Effector memory CD4-positive, alpha-beta T cell (primary cell): ENCODE results near the gene DHX35.

ENCODE experiments used
- DNase-seq, 3 donors: peaks; one replicate each; pipeline ENCODE4 v3.0.0-alpha.2; 2020
- H3K27ac ChIP-seq: 2 replicates; pipeline ENCODE4 v1.7.0; 2013; ENCODE audit warnings: mild to moderate bottlenecking, low read length, moderate library complexity; ENCODE audit not compliant: insufficient read depth, poor library complexity, severe bottlenecking
- H3K27me3 ChIP-seq: replicated peaks from 2 replicates; pipeline ENCODE4 v1.7.0; 2013; ENCODE audit warnings: mild to moderate bottlenecking, low read length; ENCODE audit not compliant: insufficient read depth, control insufficient read depth, poor library complexity, severe bottlenecking
- H3K36me3 ChIP-seq: 2 replicates; pipeline ENCODE4 v1.7.0; 2013; ENCODE audit warnings: mild to moderate bottlenecking, low read length, moderate library complexity; ENCODE audit not compliant: control insufficient read depth, insufficient read depth
- H3K4me1 ChIP-seq: 2 replicates; pipeline ENCODE4 v1.7.0; 2013; ENCODE audit warnings: low read length, mild to moderate bottlenecking; ENCODE audit not compliant: control insufficient read depth, insufficient read depth, poor library complexity, severe bottlenecking
- H3K4me3 ChIP-seq: 2 replicates; pipeline ENCODE4 v1.7.0; 2013; ENCODE audit warnings: low read length, low read depth, mild to moderate bottlenecking; ENCODE audit not compliant: insufficient read depth, poor library complexity, severe bottlenecking
- H3K9me3 ChIP-seq: 2 replicates; pipeline ENCODE4 v1.7.0; 2013; ENCODE audit warnings: mild to moderate bottlenecking, low read length, moderate library complexity; ENCODE audit not compliant: control insufficient read depth

Gene DHX35

GRCh38 chr20:38939686-38940085 is 22.5 kb upstream of the DHX35 start:
- DNase-seq: no peak
- Histone ChIP-seq H3K36me3 (no peaks in the 10 kb centered on the region), H3K4me1 (no peaks in the 10 kb centered on the region), H3K9me3 (no peaks in the 10 kb centered on the region), H3K27me3 (no peaks in the 10 kb centered on the region), H3K27ac (no peak overlapping the region), H3K4me3 (no peak overlapping the region)

- H3K9me3 ChIP-seq: no peaks in the 10 kb centered on the region
- H3K36me3 ChIP-seq: no peaks in the 10 kb centered on the region
Observed at GRCh38 chr20:38940644-38941043, 21.5 kb upstream of the DHX35 start.

DNA sequence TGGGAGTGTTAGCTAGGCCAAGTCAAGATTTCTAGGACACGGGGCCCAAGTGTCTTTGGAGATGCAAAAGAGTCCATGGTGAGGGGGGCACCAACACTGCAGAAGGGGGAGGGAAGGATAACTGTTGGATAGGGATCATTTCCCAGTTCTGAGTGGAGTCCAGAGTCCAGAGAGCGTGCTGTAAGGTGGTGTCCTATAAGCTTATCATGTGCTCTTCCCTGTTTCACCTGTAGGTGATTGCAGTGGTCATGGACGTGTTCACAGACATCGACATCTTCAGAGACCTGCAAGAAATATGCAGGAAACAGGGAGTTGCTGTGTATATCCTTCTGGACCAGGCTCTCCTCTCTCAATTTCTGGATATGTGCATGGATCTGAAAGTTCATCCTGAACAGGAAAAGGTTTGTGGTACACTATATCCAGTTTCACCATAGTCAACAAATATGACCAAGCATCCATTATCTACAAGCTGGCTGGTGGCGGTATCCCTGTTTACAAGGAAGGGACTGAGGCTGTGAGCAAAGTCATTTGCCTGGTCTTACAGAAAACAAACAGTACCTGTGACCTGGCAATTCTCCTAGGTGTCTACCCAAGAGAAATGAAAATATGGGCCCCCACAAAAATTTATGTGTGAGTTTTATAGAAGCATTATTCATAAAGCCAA is 20.3 kb upstream of the DHX35 start:
- Histone ChIP-seq H3K36me3 (no peaks in the 10 kb centered on the region), H3K27ac (no peak overlapping the region)
- no peak for DNase-seq

More at GRCh38 chr20:38940644-38941043, 21.5 kb upstream of the DHX35 start:
- Histone ChIP-seq H3K4me1 (no peaks in the 10 kb centered on the region), H3K4me3 (no peak overlapping the region), H3K27ac (no peak overlapping the region), H3K27me3 (no peaks in the 10 kb centered on the region)
- no peak for DNase-seq

GRCh38 chr20:38945012-38945411 is 17.1 kb upstream of the DHX35 start:
- Histone ChIP-seq H3K27ac (no peak overlapping the region), H3K4me3 (no peak overlapping the region), H3K4me1 (no peaks in the 10 kb centered on the region), H3K9me3 (no peaks in the 10 kb centered on the region), H3K27me3 (no peaks in the 10 kb centered on the region), H3K36me3 (no peaks in the 10 kb centered on the region)
- no peak for DNase-seq

More for the DNA sequence above, 20.3 kb upstream of the DHX35 start:
- no peaks in the 10 kb centered on the region for H3K27me3 ChIP-seq
- H3K4me1 ChIP-seq: no peaks in the 10 kb centered on the region
- no peak overlapping the region for H3K4me3 ChIP-seq
- no peaks in the 10 kb centered on the region for H3K9me3 ChIP-seq

DNA sequence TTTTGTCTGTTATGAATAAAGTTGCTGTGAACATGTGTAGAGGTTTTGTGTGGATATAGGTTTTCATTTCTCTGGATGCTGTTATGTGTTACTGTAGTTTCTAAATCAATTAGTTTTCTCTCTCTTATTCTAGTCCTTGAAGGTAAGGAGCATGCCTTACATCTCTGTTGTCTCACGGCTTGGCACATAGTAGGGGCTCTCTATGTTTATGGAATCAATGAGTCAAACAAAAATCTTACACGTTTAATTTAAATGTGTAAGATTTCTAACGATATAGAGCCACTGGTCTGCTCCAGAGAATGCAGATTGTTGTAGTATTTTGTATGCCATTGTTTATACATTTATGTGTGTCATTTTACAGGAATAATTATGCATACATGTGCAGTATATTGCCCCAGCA is 15.3 kb upstream of the DHX35 start:
- no peak for DNase-seq
- no peak overlapping the region for H3K27ac ChIP-seq
- H3K4me1 ChIP-seq: no peaks in the 10 kb centered on the region
- no peaks in the 10 kb centered on the region for H3K27me3 ChIP-seq
- no peaks in the 10 kb centered on the region for H3K36me3 ChIP-seq
- no peak overlapping the region for H3K4me3 ChIP-seq
- no peaks in the 10 kb centered on the region for H3K9me3 ChIP-seq

GRCh38 chr20:38947931-38948362 is 14.2 kb upstream of the DHX35 start:
- no peak for DNase-seq

GRCh38 chr20:38950254-38950653 is 11.9 kb upstream of the DHX35 start:
- no peaks in the 10 kb centered on the region for H3K9me3 ChIP-seq
- no peak for DNase-seq
- H3K36me3 ChIP-seq: no peaks in the 10 kb centered on the region
- H3K4me1 ChIP-seq: no peaks in the 10 kb centered on the region
- H3K27ac ChIP-seq: no peak overlapping the region
- no peaks in the 10 kb centered on the region for H3K27me3 ChIP-seq
- H3K4me3 ChIP-seq: no peak overlapping the region

More at GRCh38 chr20:38947931-38948362, 14.2 kb upstream of the DHX35 start:
- no peaks in the 10 kb centered on the region for H3K9me3 ChIP-seq
- no peaks in the 10 kb centered on the region for H3K36me3 ChIP-seq
- no peaks in the 10 kb centered on the region for H3K27me3 ChIP-seq
- H3K4me1 ChIP-seq: no peaks in the 10 kb centered on the region
- no peak overlapping the region for H3K4me3 ChIP-seq
- no peak overlapping the region for H3K27ac ChIP-seq

GRCh38 chr20:38951611-38952010 is 10.5 kb upstream of the DHX35 start:
- H3K36me3 ChIP-seq: no peaks in the 10 kb centered on the region
- H3K27ac ChIP-seq: no peak overlapping the region
- no peaks in the 10 kb centered on the region for H3K27me3 ChIP-seq
- DNase-seq: no peak
- no peaks in the 10 kb centered on the region for H3K4me1 ChIP-seq
- no peak overlapping the region for H3K4me3 ChIP-seq
- no peaks in the 10 kb centered on the region for H3K9me3 ChIP-seq

DNA sequence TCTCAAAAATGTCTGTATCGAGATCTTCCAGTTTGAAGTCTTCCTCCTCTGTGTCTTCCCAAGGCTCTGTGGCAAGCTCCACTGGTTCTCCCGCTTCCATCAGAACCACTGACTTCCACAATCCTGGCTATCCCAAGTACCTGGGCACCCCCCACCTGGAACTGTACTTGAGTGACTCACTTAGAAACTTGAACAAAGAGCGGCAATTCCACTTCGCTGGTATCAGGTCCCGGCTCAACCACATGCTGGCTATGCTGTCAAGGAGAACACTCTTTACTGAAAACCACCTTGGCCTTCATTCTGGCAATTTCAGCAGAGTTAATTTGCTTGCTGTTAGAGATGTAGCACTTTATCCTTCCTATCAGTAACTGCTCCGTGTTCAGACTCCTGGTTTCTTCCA is 10.0 kb upstream of the DHX35 start:
- Histone ChIP-seq H3K4me1 (no peaks in the 10 kb centered on the region), H3K27ac (no peak overlapping the region), H3K36me3 (no peaks in the 10 kb centered on the region), H3K9me3 (no peaks in the 10 kb centered on the region), H3K27me3 (no peaks in the 10 kb centered on the region), H3K4me3 (no peak overlapping the region)
- no peak for DNase-seq

GRCh38 chr20:38953630-38954340 is 8.4 kb upstream of the DHX35 start:
- Histone ChIP-seq H3K36me3 (no peaks in the 10 kb centered on the region), H3K4me3 (no peak overlapping the region), H3K27ac (no peak overlapping the region), H3K9me3 (no peaks in the 10 kb centered on the region), H3K4me1 (no peaks in the 10 kb centered on the region), H3K27me3 (no peaks in the 10 kb centered on the region)
- no peak for DNase-seq
